Measurements from ENCODE around the gene THSD4. TPM values are rescaled to one million over a fixed set of nuclear protein-coding genes. Genes with fewer than 3 reads are reported as not detected.
A peak's percentile ranks its signal among the peaks of the same experiment; 100 is the strongest.

The THSD4 gene
- total and polyA plus RNA-seq, 9 of the 15 experiments (the other 6 are each of a cell fraction or from before 2014, with no cell fraction given), result 0.04 TPM; not detected in 5

- TF ChIP-seq ZNF197 (CRISPR knock-in tag; IDR thresholded peaks at IDR 0.05; ENCODE audit: low read depth) (no peak), NFXL1 (CRISPR knock-in tag; IDR thresholded peaks at IDR 0.05) (no peak), POLR2AphosphoS2 (IDR thresholded peaks at IDR 0.05; ENCODE audit: low read length) (no peak), GTF2E2 (tag; IDR thresholded peaks at IDR 0.05) (no peak), PKNOX1 (IDR thresholded peaks at IDR 0.05) (no peak), ZNF133 (CRISPR knock-in tag; IDR thresholded peaks at IDR 0.05) (no peak), PHB2 (IDR thresholded peaks at IDR 0.05; ENCODE audit: low read depth) (no peak), TAF7 (tag; IDR thresholded peaks at IDR 0.05) (no peak), PATZ1 (CRISPR knock-in tag; IDR thresholded peaks at IDR 0.05; ENCODE audit: borderline replicate concordance) (no peak), GABPA (tag; conservative IDR thresholded peaks at IDR 0.05; ENCODE audit: low read depth) (0 out of 2 replicates have a peak, but pooled peaks have one; percentile 9), RBM22 (IDR thresholded peaks at IDR 0.05; ENCODE audit: low read depth, low read length, poor library complexity, severe bottlenecking) (no peak), ERF (CRISPR knock-in tag; IDR thresholded peaks at IDR 0.05) (no peak), HOXB6 (CRISPR knock-in tag; IDR thresholded peaks at IDR 0.05; ENCODE audit: borderline replicate concordance) (no peak), ATF4 (CRISPR knock-in tag; IDR thresholded peaks at IDR 0.05) (peak; percentile 64), ZNF592 (IDR thresholded peaks at IDR 0.05) (no peak), ZNF589 (CRISPR knock-in tag; IDR thresholded peaks at IDR 0.05; ENCODE audit: low read depth) (0 out of 2 replicates have a peak, but pooled peaks have one; percentile 34), RBM34 (IDR thresholded peaks at IDR 0.05; ENCODE audit: borderline replicate concordance, insufficient read depth, low read length) (no peak), IRF2 (CRISPR knock-in tag; IDR thresholded peaks at IDR 0.05) (no peak), CEBPB (tag; IDR thresholded peaks at IDR 0.05) (peak; percentile 49)
These were observed 673.6 kb downstream of the THSD4 start (continued) for GRCh38 chr15:71788646-71789579.
